Upper lobe of left lung (tissue), 4 donors: Measurements from ENCODE around the gene NCS1.

ENCODE experiments used
- CTCF ChIP-seq, 6 experiments: fragments of 450-650 bp in 4 of 6; fragments of 200-600 bp in 2 of 6; sonication (generic) in 2 of 6; IDR thresholded peaks; one replicate each; pipeline ENCODE4 v1.5.1; 2016 to 2019; ENCODE audit warnings: antibody characterized with exemption in 6 of 6
- EP300 ChIP-seq, 4 donors: sonication (generic); formaldehyde crosslinking; IDR thresholded peaks; one replicate each; pipeline ENCODE4 v1.5.1; 2017; ENCODE audit warnings: antibody characterized with exemption in 4 of 4, control low read depth in 2 of 4
- POLR2A ChIP-seq, 4 donors: fragments of 450-650 bp; IDR thresholded peaks; one replicate each; pipeline ENCODE4 v1.5.1; 2016 to 2017; ENCODE audit warnings: antibody characterized with exemption in 4 of 4, mild to moderate bottlenecking in 2 of 4
- POLR2AphosphoS5 ChIP-seq, 2 donors: sonication (generic); formaldehyde crosslinking; IDR thresholded peaks; one replicate each; pipeline ENCODE4 v1.5.1; 2017; ENCODE audit warnings: antibody characterized with exemption in 2 of 2

- TF ChIP-seq CTCF (IDR thresholded peaks at IDR 0.05) (no peak), POLR2AphosphoS5 (IDR thresholded peaks at IDR 0.05) (no peak), POLR2A (IDR thresholded peaks at IDR 0.05) (no peak), EP300 (IDR thresholded peaks at IDR 0.05) (no peak)
Observed at GRCh38 chr9:130187523-130187846, 15.3 kb downstream of the NCS1 start.
